Endothelial cell (in vitro differentiated cells): Measurements from ENCODE around the gene DBX2. TPM values are rescaled to one million over a fixed set of nuclear protein-coding genes. Genes with fewer than 3 reads are reported as not detected.

ENCODE experiments used
- DNase-seq: peaks from one replicate; pipeline ENCODE4 v3.0.0; 2021; ENCODE audit warnings: low spot score
- H3K27ac Mint-ChIP-seq: one replicate; pipeline ENCODE4 v1.8.0; 2021; ENCODE audit warnings: mixed read lengths, inconsistent platforms; ENCODE audit not compliant: unreplicated experiment
- H3K27me3 Mint-ChIP-seq: one replicate; pipeline ENCODE4 v1.8.0; 2021; ENCODE audit warnings: mild to moderate bottlenecking, moderate library complexity, mixed read lengths, inconsistent platforms; ENCODE audit not compliant: unreplicated experiment
- H3K36me3 Mint-ChIP-seq: one replicate; pipeline ENCODE4 v1.8.0; 2021; ENCODE audit warnings: mild to moderate bottlenecking, low read depth, mixed read lengths, inconsistent platforms; ENCODE audit not compliant: unreplicated experiment
- H3K4me1 Mint-ChIP-seq: one replicate; pipeline ENCODE4 v1.8.0; 2021; ENCODE audit warnings: mild to moderate bottlenecking, mixed read lengths, inconsistent platforms; ENCODE audit not compliant: unreplicated experiment
- H3K4me3 Mint-ChIP-seq: one replicate; pipeline ENCODE4 v1.8.0; 2021; ENCODE audit warnings: mild to moderate bottlenecking, mixed read lengths, inconsistent platforms; ENCODE audit not compliant: unreplicated experiment
- H3K9me3 Mint-ChIP-seq: one replicate; pipeline ENCODE4 v1.8.0; 2021; ENCODE audit warnings: mixed read lengths, inconsistent platforms; ENCODE audit not compliant: unreplicated experiment
- total RNA-seq: library from RNA; stranded (reverse); fragmentation: NEBNext Ultra II Directional; extraction: Animal tissue kit (Norgen Biotek cat#: 25700); gene quantifications from one replicate; pipeline ENCODE4 v1.2.1, GENCODE V29; 2021; ENCODE audit not compliant: unreplicated experiment
- TF ChIP-seq, protein P1 (sequence below): fragments of 200-600 bp; sonication (generic); IDR thresholded peaks from one replicate; pipeline ENCODE4 v1.5.0; 2021; ENCODE audit warnings: antibody characterized with exemption; ENCODE audit not compliant: unreplicated experiment

DBX2 gene
- total RNA-seq, 1 donor from 2014 or later: not detected

DNA sequence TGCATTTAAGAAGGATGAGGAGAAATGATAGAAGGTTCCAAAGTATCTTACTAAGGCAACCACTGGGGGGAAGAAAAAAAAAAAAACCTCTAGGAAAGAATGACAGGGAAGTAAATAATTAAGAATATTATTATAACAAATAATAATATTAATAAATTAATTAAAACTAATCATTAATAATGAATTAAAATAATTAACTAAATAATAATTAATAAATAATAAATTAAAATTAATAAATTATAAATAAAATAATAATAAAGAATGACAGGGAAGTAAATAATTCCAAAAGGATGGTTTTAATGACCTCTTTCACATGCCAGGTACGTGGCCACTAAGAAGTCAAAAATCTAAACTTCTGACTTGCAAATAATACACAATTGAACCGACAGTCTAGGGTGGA is 9.9 kb downstream of the DBX2 start:
- H3K27me3 Mint-ChIP-seq: no peaks in the 10 kb centered on the region
- TF ChIP-seq, protein P1, sequence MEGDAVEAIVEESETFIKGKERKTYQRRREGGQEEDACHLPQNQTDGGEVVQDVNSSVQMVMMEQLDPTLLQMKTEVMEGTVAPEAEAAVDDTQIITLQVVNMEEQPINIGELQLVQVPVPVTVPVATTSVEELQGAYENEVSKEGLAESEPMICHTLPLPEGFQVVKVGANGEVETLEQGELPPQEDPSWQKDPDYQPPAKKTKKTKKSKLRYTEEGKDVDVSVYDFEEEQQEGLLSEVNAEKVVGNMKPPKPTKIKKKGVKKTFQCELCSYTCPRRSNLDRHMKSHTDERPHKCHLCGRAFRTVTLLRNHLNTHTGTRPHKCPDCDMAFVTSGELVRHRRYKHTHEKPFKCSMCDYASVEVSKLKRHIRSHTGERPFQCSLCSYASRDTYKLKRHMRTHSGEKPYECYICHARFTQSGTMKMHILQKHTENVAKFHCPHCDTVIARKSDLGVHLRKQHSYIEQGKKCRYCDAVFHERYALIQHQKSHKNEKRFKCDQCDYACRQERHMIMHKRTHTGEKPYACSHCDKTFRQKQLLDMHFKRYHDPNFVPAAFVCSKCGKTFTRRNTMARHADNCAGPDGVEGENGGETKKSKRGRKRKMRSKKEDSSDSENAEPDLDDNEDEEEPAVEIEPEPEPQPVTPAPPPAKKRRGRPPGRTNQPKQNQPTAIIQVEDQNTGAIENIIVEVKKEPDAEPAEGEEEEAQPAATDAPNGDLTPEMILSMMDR: no peak

DNA sequence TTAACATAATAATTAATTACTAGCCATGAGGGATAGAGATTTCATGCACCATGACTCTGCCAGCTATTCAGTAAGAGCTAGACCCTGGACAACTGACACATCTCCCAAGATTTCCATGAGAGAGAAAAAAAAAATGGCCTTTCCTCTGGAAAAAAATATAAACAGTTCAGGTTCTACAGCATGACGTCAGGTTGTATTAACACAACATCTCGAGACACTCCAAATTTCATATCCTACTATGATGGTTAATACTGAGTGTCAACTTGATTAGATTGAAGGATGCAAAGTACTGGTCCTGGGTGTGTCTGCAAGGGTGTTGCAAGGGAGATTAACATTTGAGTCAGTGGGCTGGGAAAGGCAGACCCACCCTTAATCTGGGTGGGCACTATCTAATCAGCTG is 11.1 kb downstream of the DBX2 start:
- no peak overlapping the region for H3K4me3 Mint-ChIP-seq
- TF ChIP-seq, protein P1: no peak
- H3K27me3 Mint-ChIP-seq: no peaks in the 10 kb centered on the region
- H3K4me1 Mint-ChIP-seq: no peaks in the 10 kb centered on the region
- H3K27ac Mint-ChIP-seq: no peak overlapping the region
- no peaks in the 10 kb centered on the region for H3K9me3 Mint-ChIP-seq
- H3K36me3 Mint-ChIP-seq: no peaks in the 10 kb centered on the region
- no peak for DNase-seq

More for the DNA sequence above, 9.9 kb downstream of the DBX2 start:
- Mint-ChIP-seq H3K4me3 (no peak overlapping the region), H3K36me3 (no peaks in the 10 kb centered on the region), H3K9me3 (no peaks in the 10 kb centered on the region), H3K27ac (no peak overlapping the region), H3K4me1 (no peaks in the 10 kb centered on the region)
- no peak for DNase-seq

DNA sequence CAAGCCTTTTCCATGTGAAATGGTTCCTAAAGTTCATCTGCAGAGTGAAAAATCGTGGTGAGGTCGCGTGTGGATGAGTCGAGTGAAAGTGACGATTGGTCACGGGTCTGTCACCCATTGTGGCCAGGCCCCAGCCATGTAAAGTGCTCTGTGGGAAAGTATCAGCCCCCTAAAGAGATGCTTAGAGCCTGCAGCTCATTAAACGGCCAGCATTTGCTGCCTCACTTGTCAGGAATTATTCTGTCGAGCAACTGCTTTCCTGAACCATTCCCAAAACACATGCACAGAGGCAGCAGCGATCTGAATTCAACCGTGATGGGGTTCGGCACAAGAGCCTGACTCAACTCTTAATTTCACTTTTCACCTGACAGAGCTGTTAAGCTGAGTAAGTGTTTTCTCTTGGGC is 16.0 kb downstream of the DBX2 start:
- no peak for DNase-seq
- no peaks in the 10 kb centered on the region for H3K36me3 Mint-ChIP-seq
- no peaks in the 10 kb centered on the region for H3K27me3 Mint-ChIP-seq
- no peaks in the 10 kb centered on the region for H3K9me3 Mint-ChIP-seq
- peaks cover 4% of the 10 kb centered on the region for H3K4me1 Mint-ChIP-seq
- H3K27ac Mint-ChIP-seq: no peak overlapping the region
- no peak overlapping the region for H3K4me3 Mint-ChIP-seq
- TF ChIP-seq, protein P1: no peak

DNA sequence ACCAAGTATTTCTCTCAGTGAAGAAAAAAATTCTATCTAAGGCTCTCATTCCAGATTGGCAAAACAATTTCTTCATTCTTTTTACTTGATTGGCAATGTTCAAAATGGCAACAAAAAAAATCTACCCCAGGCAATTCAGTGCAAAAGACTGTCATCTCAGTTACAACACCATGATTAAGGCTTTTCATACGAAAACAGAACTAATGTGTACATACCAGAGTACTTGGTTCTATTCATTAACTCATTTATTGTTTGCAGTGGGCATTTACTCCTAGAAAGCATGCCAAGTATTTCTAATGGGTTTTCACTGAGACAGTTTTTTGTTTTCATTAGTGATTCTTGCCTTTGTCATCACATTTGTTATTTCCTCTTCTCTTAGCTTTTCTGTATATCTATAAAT is 33.0 kb downstream of the DBX2 start:
- no peaks in the 10 kb centered on the region for H3K4me1 Mint-ChIP-seq
- no peaks in the 10 kb centered on the region for H3K36me3 Mint-ChIP-seq
- no peak overlapping the region for H3K27ac Mint-ChIP-seq
- H3K9me3 Mint-ChIP-seq: no peaks in the 10 kb centered on the region
- no peak for DNase-seq
- peaks cover 1% of the 10 kb centered on the region for H3K27me3 Mint-ChIP-seq
- TF ChIP-seq, protein P1: no peak
- no peak overlapping the region for H3K4me3 Mint-ChIP-seq

DNA sequence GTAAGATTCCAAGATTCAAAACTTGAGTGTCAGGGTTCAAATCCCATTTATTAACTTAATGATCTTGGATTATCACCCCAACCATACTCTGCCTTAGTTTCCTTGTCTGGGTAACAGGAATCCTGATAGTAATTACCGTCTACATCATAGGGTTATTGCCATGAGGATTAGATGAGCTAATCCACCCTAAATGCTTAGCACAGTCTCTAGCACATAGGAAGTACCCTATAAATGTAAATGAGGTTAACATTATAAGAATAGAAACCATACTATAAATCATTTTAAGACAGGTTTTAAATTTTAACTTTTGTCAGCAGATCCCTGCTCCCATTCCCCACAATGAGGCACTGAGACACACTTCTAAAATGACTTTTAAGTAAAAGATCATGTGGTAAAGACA is 36.5 kb downstream of the DBX2 start:
- TF ChIP-seq, protein P1: no peak
- no peak for DNase-seq
- peaks cover 1% of the 10 kb centered on the region for H3K27me3 Mint-ChIP-seq
- no peak overlapping the region for H3K27ac Mint-ChIP-seq
- H3K4me1 Mint-ChIP-seq: no peaks in the 10 kb centered on the region
- no peaks in the 10 kb centered on the region for H3K9me3 Mint-ChIP-seq
- H3K4me3 Mint-ChIP-seq: no peak overlapping the region
- H3K36me3 Mint-ChIP-seq: no peaks in the 10 kb centered on the region
